CD8-positive, alpha-beta memory T cell (primary cell): Measurements from ENCODE around the gene IL4. TPM values are rescaled to one million over a fixed set of nuclear protein-coding genes. Genes with fewer than 3 reads are reported as not detected.

Source experiments
- CTCF ChIA-PET: fragments of 350-600 bp; sonication (Branson Sonifier 250); formaldehyde crosslinking; loops from one replicate; lab custom pipeline; 2021; ENCODE audit warnings: antibody characterized with exemption; lab: Charles Lee
- POLR2A ChIA-PET: fragments of 350-600 bp; sonication (Branson Sonifier 250); formaldehyde crosslinking; loops from one replicate; lab custom pipeline; 2021; ENCODE audit warnings: antibody characterized with exemption; lab: Charles Lee
- DNase-seq, 5 donors: peaks; one replicate each; pipeline versions ENCODE4 v3.0.0 to v3.0.0-alpha.2; 2020 to 2022; ENCODE audit warnings: mixed read lengths in 1 of 5
- H3K27ac ChIP-seq: one replicate; pipeline ENCODE4 v1.7.0; 2013; ENCODE audit warnings: low read depth, mild to moderate bottlenecking, low read length, moderate library complexity
- H3K27me3 ChIP-seq: 2 replicates; pipeline ENCODE4 v1.7.0; 2013; ENCODE audit warnings: low read length, mild to moderate bottlenecking; ENCODE audit not compliant: insufficient read depth, poor library complexity, severe bottlenecking
- H3K36me3 ChIP-seq: 2 replicates; pipeline ENCODE4 v1.7.0; 2013; ENCODE audit warnings: mild to moderate bottlenecking, low read length, moderate library complexity; ENCODE audit not compliant: insufficient read depth
- H3K4me1 ChIP-seq: 2 replicates; pipeline ENCODE4 v1.7.0; 2013; ENCODE audit warnings: mild to moderate bottlenecking, low read length, moderate library complexity; ENCODE audit not compliant: insufficient read depth
- H3K4me3 ChIP-seq: 2 replicates; pipeline ENCODE4 v1.7.0; 2013; ENCODE audit warnings: mild to moderate bottlenecking, low read length
- H3K9me3 ChIP-seq: 2 replicates; pipeline ENCODE4 v1.7.0; 2013; ENCODE audit warnings: mild to moderate bottlenecking, low read length
- H3K27ac Mint-ChIP-seq, 8 donors: one replicate each; pipeline ENCODE4 v1.8.0; 2020 to 2021; ENCODE audit warnings: mixed read lengths in 8 of 8, mild to moderate bottlenecking in 6 of 8, inconsistent platforms in 3 of 8, moderate library complexity in 3 of 8
- H3K27me3 Mint-ChIP-seq, 2 donors: one replicate each; pipeline ENCODE4 v1.8.0; 2020 to 2021; ENCODE audit warnings: mixed read lengths in 2 of 2, mild to moderate bottlenecking in 1 of 2, moderate library complexity in 1 of 2
- H3K36me3 Mint-ChIP-seq, 3 donors: one replicate each; pipeline ENCODE4 v1.8.0; 2020 to 2021; ENCODE audit warnings: mixed read lengths in 3 of 3, inconsistent platforms in 1 of 3, mild to moderate bottlenecking in 1 of 3
- H3K4me1 Mint-ChIP-seq, 3 donors: one replicate each; pipeline ENCODE4 v1.8.0; 2020 to 2021; ENCODE audit warnings: mixed read lengths in 3 of 3, inconsistent platforms in 1 of 3, mild to moderate bottlenecking in 1 of 3
- H3K4me3 Mint-ChIP-seq, 7 donors: one replicate each; pipeline ENCODE4 v1.8.0; 2020 to 2021; ENCODE audit warnings: mixed read lengths in 7 of 7, mild to moderate bottlenecking in 6 of 7, moderate library complexity in 4 of 7, inconsistent platforms in 2 of 7
- H3K9me3 Mint-ChIP-seq, 5 donors: one replicate each; pipeline ENCODE4 v1.8.0; 2020 to 2022; ENCODE audit warnings: mixed read lengths in 5 of 5, mild to moderate bottlenecking in 3 of 5, moderate library complexity in 2 of 5, inconsistent platforms in 1 of 5
- polyA plus RNA-seq: library from polyadenylated mRNA; unstranded; fragments of 300-500 nt; fragmentation: Illumina TruSeq; gene quantifications from one replicate; pipeline ENCODE4 v1.2.3, GENCODE V29; 2021
- total RNA-seq, 2 experiments: library from RNA; stranded (reverse); gene quantifications; one replicate each; pipeline ENCODE4 v1.2.3, GENCODE V29; 2021

IL4 gene
- total and polyA plus RNA-seq, 3 experiments from 2014 or later: 6.4 to 6.8 TPM; not detected in 1

DNA sequence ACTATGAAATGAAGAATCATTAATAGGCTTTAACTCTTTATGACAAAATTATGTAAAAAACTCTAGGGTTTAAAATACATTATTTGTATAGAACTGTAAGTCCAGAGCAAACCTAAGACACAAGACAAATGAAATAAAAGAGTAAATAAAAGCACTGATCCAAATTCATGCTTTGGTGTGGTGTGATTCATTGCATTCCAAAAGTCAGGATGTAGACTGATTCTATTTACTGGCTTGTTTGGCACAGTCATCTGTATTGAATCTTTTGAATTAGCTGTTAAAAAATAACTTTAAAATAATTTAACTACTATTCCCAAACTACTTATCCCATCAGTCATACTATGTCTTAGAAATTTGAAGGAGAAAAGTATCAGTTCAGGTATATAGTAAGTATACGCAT lies 31.1 kb downstream of the IL4 start:
- H3K9me3 ChIP-seq: no peaks in the 10 kb centered on the region
- DNase-seq: no peak
- peaks cover 8% of the 10 kb centered on the region for H3K36me3 ChIP-seq
- Mint-ChIP-seq H3K4me1 (no peaks in the 10 kb centered on the region), H3K9me3 (no peaks in the 10 kb centered on the region), H3K4me3 (no peak overlapping the region), H3K36me3 (peaks cover 27 to 57% (median 34%) of the 10 kb centered on the region in 3 donors), H3K27me3 (no peaks in the 10 kb centered on the region), H3K27ac (no peak overlapping the region)
- H3K27me3 ChIP-seq: no peaks in the 10 kb centered on the region
- no peak overlapping the region for H3K27ac ChIP-seq
- CTCF ChIA-PET: no interaction called here
- no peak overlapping the region for H3K4me3 ChIP-seq
- POLR2A ChIA-PET: no interaction called here
- H3K4me1 ChIP-seq: no peaks in the 10 kb centered on the region

DNA sequence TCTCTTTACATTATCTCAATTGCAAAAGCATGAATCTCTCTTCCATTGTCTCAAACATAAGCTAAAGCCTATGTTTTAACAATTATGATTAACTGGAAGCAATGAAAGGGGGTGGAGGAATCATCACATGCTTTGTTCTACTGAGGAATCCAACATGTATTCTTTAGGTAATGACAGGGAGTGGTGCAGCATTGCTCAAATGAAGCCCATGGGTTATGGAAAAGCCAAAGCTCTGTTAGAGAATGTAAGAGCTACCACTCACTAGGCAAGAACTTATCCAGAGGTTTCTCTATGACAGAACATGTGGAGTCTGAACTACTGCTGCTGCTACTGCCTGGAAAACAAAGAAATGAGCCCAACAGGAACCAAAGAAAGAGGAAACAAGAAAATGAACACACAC lies 34.9 kb downstream of the IL4 start:
- Mint-ChIP-seq H3K9me3 (no peaks in the 10 kb centered on the region), H3K27me3 (no peaks in the 10 kb centered on the region), H3K4me1 (no peaks in the 10 kb centered on the region), H3K36me3 (peaks cover 4 to 47% (median 17%) of the 10 kb centered on the region in 3 donors), H3K27ac (peak overlapping the region in 1 of 8 donors; percentile 36), H3K4me3 (no peak overlapping the region)
- Histone ChIP-seq H3K27me3 (no peaks in the 10 kb centered on the region), H3K27ac (no peak overlapping the region), H3K4me1 (no peaks in the 10 kb centered on the region), H3K36me3 (peaks cover 4% of the 10 kb centered on the region), H3K9me3 (no peaks in the 10 kb centered on the region), H3K4me3 (no peak overlapping the region)
- CTCF ChIA-PET: interaction anchor here (1.1 kb wide), 1 partner anchor 14 kb away, joined by 3 read pairs; no protein-coding TSS in a partner anchor
- POLR2A ChIA-PET: no interaction called here
- no peak for DNase-seq

DNA sequence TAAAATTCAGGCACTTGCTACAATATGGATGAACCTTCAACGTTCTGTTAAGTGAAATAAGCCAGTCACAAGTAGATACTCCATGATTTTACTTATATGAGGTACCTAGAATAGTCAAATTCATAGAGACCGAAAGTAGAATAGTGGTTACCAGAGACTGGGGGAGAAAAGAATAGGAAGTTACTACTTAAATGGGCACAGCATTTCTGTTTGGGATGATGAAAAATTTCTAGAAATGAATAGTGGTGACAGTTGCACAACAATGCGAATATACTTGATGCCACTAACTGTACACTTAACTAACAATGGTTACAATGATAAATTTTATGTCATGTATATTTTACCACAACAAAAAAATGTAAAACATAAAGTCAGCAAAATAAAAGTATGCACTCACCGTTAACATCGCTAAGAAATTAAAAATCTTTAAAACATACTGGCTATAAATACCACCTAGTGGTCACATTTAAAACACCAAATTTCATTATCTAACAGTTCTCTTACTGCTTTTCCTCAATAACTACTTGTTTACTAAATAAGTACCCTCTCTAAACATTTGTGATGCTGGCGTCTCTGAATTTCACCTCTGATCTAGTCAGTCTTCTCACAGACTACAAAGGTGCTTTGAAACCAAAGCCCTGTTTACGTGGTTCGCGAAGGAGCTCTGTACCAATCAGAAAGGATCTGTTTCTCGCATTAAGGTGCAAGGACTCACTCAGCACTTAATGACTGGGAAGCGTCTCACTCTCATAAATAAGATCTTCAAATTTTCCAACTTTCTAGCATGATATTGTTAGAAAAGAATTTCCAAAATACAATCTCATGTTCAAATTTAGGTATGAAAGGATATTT lies 40.9 kb downstream of the IL4 start:
- Mint-ChIP-seq H3K27ac (peak overlapping the region in 1 of 8 donors; percentile 51), H3K4me1 (peaks cover 0 to 12% (median 11%) of the 10 kb centered on the region in 3 donors), H3K36me3 (peaks cover 4 to 58% (median 10%) of the 10 kb centered on the region in 3 donors), H3K4me3 (peak overlapping the region in 1 of 7 donors; percentile 26), H3K9me3 (no peaks in the 10 kb centered on the region), H3K27me3 (no peaks in the 10 kb centered on the region)
- H3K36me3 ChIP-seq: no peaks in the 10 kb centered on the region
- no peaks in the 10 kb centered on the region for H3K4me1 ChIP-seq
- H3K9me3 ChIP-seq: no peaks in the 10 kb centered on the region
- H3K27ac ChIP-seq: no peak overlapping the region
- ChIA-PET POLR2A (no interaction called here), CTCF (interaction anchor here (1.0 to 1.2 kb wide), 2 partner anchors 33 to 42 kb away, joined by 3 to 5 read pairs; partner anchors contain the start of gene CCNI2)
- H3K4me3 ChIP-seq: no peak overlapping the region
- no peaks in the 10 kb centered on the region for H3K27me3 ChIP-seq
- DNase-seq: peak in 1 of 5 donors; percentile 9

DNA sequence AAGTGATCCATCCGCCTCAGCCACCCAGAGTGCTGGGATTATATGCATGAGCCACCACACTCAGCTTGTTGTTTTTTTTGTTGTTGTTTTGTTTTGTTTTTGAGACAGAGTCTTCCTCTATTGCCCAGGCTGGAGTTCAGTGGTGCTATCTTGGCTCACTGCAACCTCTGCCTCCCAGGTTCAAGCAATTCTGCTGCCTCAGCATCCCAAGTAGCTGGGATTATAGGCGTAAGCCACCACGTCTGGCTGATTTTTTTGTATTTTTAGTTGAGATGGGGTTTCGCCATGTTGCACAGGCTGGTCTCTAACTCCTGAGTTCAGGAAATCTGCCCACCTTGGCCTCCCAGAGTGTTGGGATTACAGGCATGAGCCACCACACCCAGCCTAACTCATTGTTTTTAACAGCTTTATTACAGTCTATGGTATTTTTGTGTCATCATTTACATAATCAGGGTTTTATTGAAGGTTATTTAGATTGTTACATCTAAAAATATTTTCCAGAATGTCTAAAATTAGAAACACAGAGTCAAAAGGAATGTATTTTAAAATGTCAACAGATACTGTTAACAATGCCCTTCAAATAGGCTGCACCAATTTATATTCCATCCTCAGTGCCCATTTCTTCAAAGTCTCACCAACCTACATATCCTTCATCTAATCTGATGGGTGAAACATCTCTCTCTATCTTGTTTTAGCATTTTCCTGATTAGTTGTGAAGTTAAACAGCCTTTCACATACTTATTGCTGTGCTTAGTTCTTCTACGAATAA lies 44.9 kb downstream of the IL4 start:
- Mint-ChIP-seq H3K9me3 (no peaks in the 10 kb centered on the region), H3K27ac (peak overlapping the region in 1 of 8 donors; percentile 26), H3K4me1 (peaks cover 0 to 12% (median 11%) of the 10 kb centered on the region in 3 donors), H3K36me3 (peaks cover 0 to 61% (median 8%) of the 10 kb centered on the region in 3 donors), H3K4me3 (peak overlapping the region in 1 of 7 donors; percentile 18), H3K27me3 (no peaks in the 10 kb centered on the region)
- Histone ChIP-seq H3K27ac (no peak overlapping the region), H3K36me3 (peaks cover 6% of the 10 kb centered on the region), H3K9me3 (no peaks in the 10 kb centered on the region), H3K4me1 (no peaks in the 10 kb centered on the region), H3K27me3 (no peaks in the 10 kb centered on the region), H3K4me3 (no peak overlapping the region)
- POLR2A ChIA-PET: interaction anchor here (0.6 kb wide), 1 partner anchor 181 kb away, joined by 3 read pairs; no protein-coding TSS in a partner anchor
- CTCF ChIA-PET: interaction anchor here (1.4 kb wide), 1 partner anchor 15 kb away, joined by 5 read pairs; no protein-coding TSS in a partner anchor
- DNase-seq: no peak

DNA sequence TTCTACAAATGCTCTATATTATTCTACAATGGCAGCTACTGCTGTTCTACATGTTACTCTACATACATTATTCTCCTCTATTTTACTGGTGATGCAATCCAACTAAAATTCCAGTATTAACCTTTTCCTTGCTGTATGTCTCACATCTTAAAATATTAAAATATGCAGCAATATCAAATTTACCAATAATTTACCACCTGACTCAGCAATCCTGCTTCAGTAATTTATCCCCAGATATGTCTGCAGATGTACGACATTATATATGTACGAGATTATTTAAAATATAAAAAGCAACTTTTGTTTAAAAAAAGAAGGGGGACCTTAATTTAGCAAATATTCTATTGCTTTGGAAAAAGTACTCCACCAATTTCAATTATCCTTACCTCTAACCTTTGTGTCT lies 52.0 kb downstream of the IL4 start:
- ChIA-PET POLR2A (no interaction called here), CTCF (no interaction called here)
- H3K36me3 ChIP-seq: no peaks in the 10 kb centered on the region
- H3K36me3 Mint-ChIP-seq: peaks cover 0 to 55% (median 26%) of the 10 kb centered on the region in 3 donors
- H3K9me3 Mint-ChIP-seq: no peaks in the 10 kb centered on the region
- peaks cover 10 to 15% (median 10%) of the 10 kb centered on the region in 3 donors for H3K4me1 Mint-ChIP-seq
- H3K27ac Mint-ChIP-seq: no peak overlapping the region
- H3K4me1 ChIP-seq: no peaks in the 10 kb centered on the region
- H3K27me3 Mint-ChIP-seq: peaks cover 0 to 1% of the 10 kb centered on the region in 2 donors
- H3K27ac ChIP-seq: no peak overlapping the region
- H3K9me3 ChIP-seq: no peaks in the 10 kb centered on the region
- no peak for DNase-seq
- no peaks in the 10 kb centered on the region for H3K27me3 ChIP-seq
- H3K4me3 ChIP-seq: no peak overlapping the region
- no peak overlapping the region for H3K4me3 Mint-ChIP-seq

DNA sequence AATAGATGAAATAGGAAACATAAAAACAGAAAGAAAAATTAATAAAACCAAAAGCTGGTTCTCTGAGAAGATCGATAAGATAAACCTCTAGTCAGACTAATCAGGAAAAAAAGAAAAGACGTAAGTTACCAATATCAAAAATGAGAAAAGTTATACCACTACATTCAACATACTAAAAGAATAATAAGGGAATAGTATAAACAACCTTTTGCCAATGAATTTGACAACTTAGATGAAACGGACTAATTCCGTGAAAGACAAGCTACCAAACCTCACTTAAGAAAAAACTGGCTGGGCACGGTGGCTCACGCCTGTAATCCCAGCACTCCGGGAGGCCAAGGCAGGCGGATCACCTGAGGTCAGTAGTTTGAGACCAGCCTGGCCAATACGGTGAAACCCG lies 56.1 kb downstream of the IL4 start:
- CTCF ChIA-PET: no interaction called here
- H3K27ac Mint-ChIP-seq: no peak overlapping the region
- H3K27me3 Mint-ChIP-seq: peaks cover 0 to 1% of the 10 kb centered on the region in 2 donors
- H3K36me3 Mint-ChIP-seq: peaks cover 0 to 57% (median 21%) of the 10 kb centered on the region in 3 donors
- H3K9me3 ChIP-seq: no peaks in the 10 kb centered on the region
- no peaks in the 10 kb centered on the region for H3K4me1 ChIP-seq
- no peaks in the 10 kb centered on the region for H3K9me3 Mint-ChIP-seq
- no peak overlapping the region for H3K4me3 ChIP-seq
- peaks cover 18 to 30% (median 27%) of the 10 kb centered on the region in 3 donors for H3K4me1 Mint-ChIP-seq
- H3K27ac ChIP-seq: no peak overlapping the region
- POLR2A ChIA-PET: no interaction called here
- no peaks in the 10 kb centered on the region for H3K36me3 ChIP-seq
- no peak overlapping the region for H3K4me3 Mint-ChIP-seq
- DNase-seq: no peak
- H3K27me3 ChIP-seq: no peaks in the 10 kb centered on the region
